Common myeloid progenitor, CD34-positive (primary cell): ENCODE data around the gene MPPED1.

Source experiments
- CTCF ChIA-PET: fragments of 350-600 bp; sonication (Branson Sonifier 250); formaldehyde crosslinking; loops from one replicate; lab custom pipeline; 2021; ENCODE audit warnings: antibody characterized with exemption; lab: Charles Lee
- POLR2A ChIA-PET: fragments of 350-600 bp; sonication (Branson Sonifier 250); formaldehyde crosslinking; loops from one replicate; lab custom pipeline; 2021; ENCODE audit warnings: antibody characterized with exemption; lab: Charles Lee
- DNase-seq, 3 donors: peaks; one replicate each; pipeline versions ENCODE4 v3.0.0 to v3.0.0-alpha.2; 2013
- H3K27ac ChIP-seq, 2 experiments: 1 replicate in 1 of 2; 2 replicates in 1 of 2; pipeline ENCODE4 v1.7.0; 2013; ENCODE audit warnings: inconsistent platforms in 2 of 2, low read length in 2 of 2, mild to moderate bottlenecking in 2 of 2, low read depth in 1 of 2, moderate library complexity in 1 of 2; ENCODE audit not compliant: severe bottlenecking in 2 of 2, insufficient read depth in 1 of 2, poor library complexity in 1 of 2
- H3K27me3 ChIP-seq, 5 experiments: replicated peaks in 2 of 5; 1 replicate in 3 of 5; 2 replicates in 2 of 5; pipeline versions ENCODE4 v1.6.1 to v1.7.0; 2013; ENCODE audit warnings: low read length in 4 of 5, mild to moderate bottlenecking in 2 of 5, moderate library complexity in 2 of 5, inconsistent platforms in 1 of 5; ENCODE audit not compliant: insufficient read depth in 5 of 5, control insufficient read depth in 4 of 5
- H3K36me3 ChIP-seq, 4 experiments: 1 replicate in 2 of 4; 2 replicates in 2 of 4; pipeline versions ENCODE4 v1.6.1 to v1.7.0; 2013; ENCODE audit warnings: low read length in 3 of 4, control low read depth in 1 of 4, mild to moderate bottlenecking in 1 of 4; ENCODE audit not compliant: control insufficient read depth in 4 of 4, insufficient read depth in 4 of 4
- H3K4me1 ChIP-seq, 4 experiments: 1 replicate in 3 of 4; 2 replicates in 1 of 4; pipeline versions ENCODE4 v1.6.1 to v1.7.1; 2013; ENCODE audit warnings: low read length in 3 of 4, mild to moderate bottlenecking in 3 of 4, control low read depth in 1 of 4, inconsistent platforms in 1 of 4, moderate library complexity in 1 of 4; ENCODE audit not compliant: control insufficient read depth in 4 of 4, insufficient read depth in 4 of 4; ENCODE audit errors: control extremely low read depth in 1 of 4
- H3K4me3 ChIP-seq, 7 experiments: 1 replicate in 4 of 7; 2 replicates in 3 of 7; pipeline versions ENCODE4 v1.5.1 to v1.7.0; 2013; ENCODE audit warnings: mild to moderate bottlenecking in 7 of 7, low read length in 6 of 7, moderate library complexity in 6 of 7, inconsistent platforms in 2 of 7, low read depth in 2 of 7, control low read depth in 1 of 7; ENCODE audit not compliant: insufficient read depth in 4 of 7, control insufficient read depth in 1 of 7; ENCODE audit errors: extremely low read depth in 1 of 7
- H3K9me3 ChIP-seq, 5 experiments: 1 replicate in 4 of 5; 2 replicates in 1 of 5; pipeline versions ENCODE4 v1.6.1 to v1.7.1; 2013; ENCODE audit warnings: low read length in 4 of 5, mild to moderate bottlenecking in 2 of 5, inconsistent platforms in 1 of 5, low read depth in 1 of 5, moderate library complexity in 1 of 5; ENCODE audit not compliant: control insufficient read depth in 4 of 5, insufficient read depth in 2 of 5; ENCODE audit errors: control extremely low read depth in 1 of 5
- WGBS: methylation state at CpG from one replicate; pipeline ENCODE4 v1.1.5; 2013; ENCODE audit not compliant: insufficient coverage; 5-methylcytosine and 5-hydroxymethylcytosine counted together

The MPPED1 gene

GRCh38 chr22:43497956-43498855, 86.4 kb downstream of the MPPED1 start:
- no peak for DNase-seq
- no peaks in the 10 kb centered on the region for H3K4me1 ChIP-seq
- peaks cover 0 to 2% (median 0%) of the 10 kb centered on the region in 5 experiments for H3K9me3 ChIP-seq
- no peak overlapping the region for H3K4me3 ChIP-seq
- 92% methylated on average over 11 of the region's 16 CpGs for WGBS
- CTCF ChIA-PET = no interaction called here
- H3K36me3 ChIP-seq = no peaks in the 10 kb centered on the region
- H3K27me3 ChIP-seq = no peaks in the 10 kb centered on the region
- POLR2A ChIA-PET = no interaction called here
- no peak overlapping the region for H3K27ac ChIP-seq

- Histone ChIP-seq H3K27me3 (no peaks in the 10 kb centered on the region), H3K4me3 (no peak overlapping the region), H3K4me1 (no peaks in the 10 kb centered on the region), H3K36me3 (no peaks in the 10 kb centered on the region), H3K27ac (no peak overlapping the region), H3K9me3 (no peaks in the 10 kb centered on the region)
- ChIA-PET CTCF (no interaction called here), POLR2A (no interaction called here)
- 92% methylated on average over 1 of the region's 1 CpG for WGBS
- no peak for DNase-seq
Measured at GRCh38 chr22:43498856-43499253, 87.0 kb downstream of the MPPED1 start.

GRCh38 chr22:43500792-43501785, 89.3 kb downstream of the MPPED1 start:
- no peak overlapping the region for H3K4me3 ChIP-seq
- ChIA-PET POLR2A (no interaction called here), CTCF (no interaction called here)
- H3K36me3 ChIP-seq = no peaks in the 10 kb centered on the region
- DNase-seq = no peak
- no peaks in the 10 kb centered on the region for H3K4me1 ChIP-seq
- no peaks in the 10 kb centered on the region for H3K9me3 ChIP-seq
- 91% methylated on average over 20 of the region's 22 CpGs for WGBS
- H3K27me3 ChIP-seq = no peaks in the 10 kb centered on the region
- no peak overlapping the region for H3K27ac ChIP-seq

GRCh38 chr22:43501878-43502277, 90.1 kb downstream of the MPPED1 start:
- WGBS = 66% methylated on average over 10 of the region's 11 CpGs
- Histone ChIP-seq H3K36me3 (no peaks in the 10 kb centered on the region), H3K4me3 (no peak overlapping the region), H3K4me1 (no peaks in the 10 kb centered on the region), H3K27me3 (no peaks in the 10 kb centered on the region), H3K9me3 (no peaks in the 10 kb centered on the region), H3K27ac (no peak overlapping the region)
- CTCF ChIA-PET = no interaction called here
- no peak for DNase-seq
- POLR2A ChIA-PET = no interaction called here

- Histone ChIP-seq H3K9me3 (no peaks in the 10 kb centered on the region), H3K27ac (no peak overlapping the region), H3K27me3 (no peaks in the 10 kb centered on the region), H3K4me1 (no peaks in the 10 kb centered on the region), H3K4me3 (no peak overlapping the region), H3K36me3 (no peaks in the 10 kb centered on the region)
- POLR2A ChIA-PET = no interaction called here
- no peak for DNase-seq
- CTCF ChIA-PET = no interaction called here
- WGBS = 92% methylated on average over 17 of the region's 20 CpGs
Measured at GRCh38 chr22:43502306-43502874, 90.6 kb downstream of the MPPED1 start.

GRCh38 chr22:43504068-43504467, 92.3 kb downstream of the MPPED1 start:
- no peaks in the 10 kb centered on the region for H3K4me1 ChIP-seq
- no peaks in the 10 kb centered on the region for H3K27me3 ChIP-seq
- WGBS = 85% methylated on average over 3 of the region's 3 CpGs
- ChIA-PET CTCF (no interaction called here), POLR2A (no interaction called here)
- H3K27ac ChIP-seq = no peak overlapping the region
- H3K36me3 ChIP-seq = no peaks in the 10 kb centered on the region
- no peaks in the 10 kb centered on the region for H3K9me3 ChIP-seq
- no peak for DNase-seq
- no peak overlapping the region for H3K4me3 ChIP-seq
